ENCODE measurements around the gene RAPGEF1.

- TF ChIP-seq CTCF (conservative IDR thresholded peaks at IDR 0.05; ENCODE audit: low read depth, low read length): no peak
- no peak for TF ChIP-seq EZH2 (IDR thresholded peaks at IDR 0.05; ENCODE audit: borderline replicate concordance, low read depth, low read length, poor library complexity, severe bottlenecking)
These were observed 15.0 kb upstream of the RAPGEF1 start for GRCh38 chr9:131754846-131755245.

Data from A673 (cell line).